ENCODE measurements around the gene CASP4.

CASP4 gene

GRCh38 chr11:104895634-104896033 is 72.7 kb downstream of the CASP4 start:
- DNase-seq (ENCODE audit: low read depth in 2 of 2, low spot score in 1 of 2), result no peak

- DNase-seq (ENCODE audit: low read depth in 2 of 2, low spot score in 1 of 2), result no peak
These were observed 74.5 kb downstream of the CASP4 start for GRCh38 chr11:104893876-104894275.

Data from stimulated activated CD8-positive, alpha-beta memory T cell treated with anti-CD3 and anti-CD28 coated beads, Interleukin-4, amount 100 ng/mL, for 1 hour (primary cell).